HG03575 (cell line): ENCODE measurements around the gene GALNT15.

Source experiments
- ATAC-seq: cut with Tn5 transposase; IDR thresholded peaks from one replicate; pipeline ENCODE4 v1.9.1; 2021; ENCODE audit not compliant: unreplicated experiment, insufficient number of reproducible peaks, low FRiP score; ENCODE audit errors: extremely low read depth

GALNT15 gene

DNA sequence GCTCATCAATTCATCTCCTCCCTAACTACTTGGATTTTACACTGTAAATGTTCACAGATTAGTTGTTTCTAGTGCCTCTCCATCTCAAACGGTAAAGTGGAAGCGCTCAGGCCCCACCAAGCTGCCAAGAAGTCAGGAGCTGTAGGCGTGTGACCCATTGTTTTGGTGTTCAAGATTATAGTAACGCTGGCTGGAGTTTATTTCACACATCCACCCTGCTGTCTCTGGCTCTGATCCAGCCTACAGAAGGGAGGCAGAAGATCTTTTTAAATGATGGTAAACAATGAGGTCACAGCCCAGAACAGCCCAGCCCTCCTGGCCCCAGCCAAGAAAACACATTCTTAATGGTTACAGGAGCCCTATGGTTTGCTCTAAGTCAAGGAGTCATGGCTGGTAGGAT, 25.7 kb upstream of the GALNT15 start:
- ATAC-seq, result no peak

DNA sequence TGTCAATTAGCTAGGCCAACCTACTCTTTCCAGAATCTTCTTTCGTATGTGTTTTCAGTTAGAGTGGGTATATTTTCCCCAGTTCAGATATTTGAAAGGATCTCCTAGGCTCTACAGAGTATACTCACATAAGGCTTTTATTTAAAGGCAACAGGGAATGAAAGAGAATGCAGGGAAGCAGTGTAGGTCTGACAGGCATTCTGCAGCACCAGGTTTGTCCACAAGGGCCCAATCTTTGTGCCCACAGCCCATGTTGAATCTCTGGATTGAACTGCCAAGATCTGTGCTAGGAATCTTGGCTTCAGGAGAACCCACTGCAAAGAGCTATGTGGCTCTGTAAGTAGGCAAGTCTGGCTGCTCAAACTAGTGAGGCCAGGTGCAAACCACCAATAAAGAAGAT, 24.2 kb upstream of the GALNT15 start:
- ATAC-seq, result no peak

DNA sequence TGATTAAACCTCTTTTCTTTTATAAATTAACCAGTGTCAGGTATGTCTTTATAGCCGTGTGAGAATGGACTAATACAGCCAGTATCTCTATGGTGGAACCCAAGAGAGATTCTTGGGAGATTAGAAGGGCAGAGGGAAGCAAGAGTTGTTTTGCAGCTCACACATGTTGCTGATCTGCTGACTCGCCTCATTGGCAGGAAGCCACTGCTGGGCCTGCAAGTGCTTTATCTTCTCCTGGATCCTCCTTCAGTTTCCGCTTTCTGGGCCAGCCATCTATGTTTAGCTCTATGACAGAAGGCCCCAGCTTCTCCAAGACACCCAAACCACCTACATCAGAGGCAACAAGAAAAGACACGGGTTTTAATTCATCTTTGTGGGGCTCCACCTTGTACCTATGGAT, 23.4 kb upstream of the GALNT15 start:
- no peak for ATAC-seq

DNA sequence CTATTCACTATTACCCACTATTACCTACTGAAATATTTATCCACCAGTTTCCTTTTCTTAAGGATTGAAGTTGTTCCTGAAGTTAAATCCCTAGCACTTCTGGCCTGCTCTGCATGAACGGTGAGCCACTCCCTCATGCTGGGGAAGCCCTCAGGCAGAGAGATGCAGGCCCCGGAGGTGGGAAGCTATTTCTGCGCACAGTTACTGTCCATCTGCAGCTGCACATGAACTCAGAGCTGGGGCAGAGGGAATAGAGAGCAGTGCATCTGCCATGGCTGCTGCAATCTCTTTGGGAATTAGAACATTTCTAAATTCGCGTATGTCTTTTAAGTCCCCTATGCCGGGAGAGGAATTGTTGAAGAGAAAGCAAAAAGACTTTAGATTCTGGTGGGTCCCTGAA, 6.3 kb upstream of the GALNT15 start:
- ATAC-seq, result no peak

DNA sequence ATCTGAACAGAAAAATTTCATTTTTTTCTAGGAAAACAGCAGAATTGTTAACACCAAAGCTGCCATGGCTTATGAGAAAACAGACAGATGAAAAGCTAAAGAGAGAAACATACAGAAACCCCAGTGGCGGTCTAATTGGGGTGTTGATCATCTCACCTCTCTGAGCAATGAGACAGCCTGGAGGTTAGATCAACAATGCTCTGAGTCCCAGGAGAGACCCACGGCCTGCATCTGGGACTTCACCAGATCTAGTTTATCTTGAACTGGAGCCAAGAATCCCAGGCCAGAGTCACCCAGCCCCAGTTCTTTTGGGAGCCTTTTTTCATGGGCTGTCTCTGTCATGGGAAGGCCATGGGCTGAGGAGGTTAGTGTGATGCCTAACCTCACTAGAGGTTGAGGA, 3.5 kb upstream of the GALNT15 start:
- ATAC-seq, result no peak

DNA sequence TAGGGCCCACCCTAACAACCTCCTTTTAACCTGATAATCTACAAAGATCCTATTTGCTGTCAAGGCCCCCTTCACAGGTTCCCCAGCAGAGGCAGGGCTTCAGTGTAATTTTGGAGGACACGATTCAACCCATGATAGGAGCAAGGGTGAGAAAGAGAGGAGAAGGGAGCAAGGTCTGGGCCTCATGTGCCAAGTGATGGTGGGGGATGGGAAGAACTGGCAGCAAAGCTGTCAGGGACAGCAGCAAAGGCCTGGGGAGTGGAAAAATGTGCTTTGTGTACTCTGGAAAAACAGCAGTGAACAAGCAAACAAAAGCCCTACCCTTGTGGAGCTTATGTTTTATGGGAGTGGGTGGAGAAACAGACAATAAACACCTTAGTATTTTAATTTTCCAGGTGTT, 2.7 kb upstream of the GALNT15 start:
- ATAC-seq, result no peak

DNA sequence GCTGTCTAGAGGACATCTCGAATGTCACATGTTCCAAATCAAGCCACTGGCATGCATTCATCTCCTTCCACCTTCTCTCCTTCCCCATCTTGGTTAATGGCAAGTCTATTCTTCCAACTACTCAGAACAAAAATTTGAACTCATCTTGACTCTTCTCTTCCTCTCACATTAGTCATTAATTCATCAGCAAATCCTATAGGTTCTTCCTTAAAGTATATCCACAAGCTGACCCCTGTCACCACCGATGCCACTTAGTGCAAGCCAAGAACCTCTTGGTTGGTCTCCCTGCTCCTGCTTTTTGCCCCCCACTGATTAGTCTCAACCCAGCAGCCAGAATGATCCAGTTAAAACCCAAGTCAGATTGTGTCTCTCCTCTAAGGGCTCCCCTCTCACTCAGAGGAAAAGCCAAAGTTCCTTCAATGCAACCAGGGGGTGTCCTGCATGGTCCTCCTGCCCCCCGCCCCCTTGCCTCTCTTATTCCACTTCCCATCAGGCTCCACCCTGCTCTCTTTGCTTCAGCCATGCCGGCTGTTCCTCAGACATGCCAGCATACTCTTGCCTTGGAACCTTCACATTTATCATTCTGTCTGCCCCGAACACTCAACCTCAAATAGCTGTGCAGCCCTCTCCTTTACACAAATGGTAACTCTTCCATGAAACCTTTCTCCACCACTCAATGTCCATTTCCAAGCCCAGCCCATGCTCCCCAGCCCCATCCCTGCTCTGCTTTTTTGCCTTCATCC, 1.0 kb upstream of the GALNT15 start:
- ATAC-seq, result no peak

DNA sequence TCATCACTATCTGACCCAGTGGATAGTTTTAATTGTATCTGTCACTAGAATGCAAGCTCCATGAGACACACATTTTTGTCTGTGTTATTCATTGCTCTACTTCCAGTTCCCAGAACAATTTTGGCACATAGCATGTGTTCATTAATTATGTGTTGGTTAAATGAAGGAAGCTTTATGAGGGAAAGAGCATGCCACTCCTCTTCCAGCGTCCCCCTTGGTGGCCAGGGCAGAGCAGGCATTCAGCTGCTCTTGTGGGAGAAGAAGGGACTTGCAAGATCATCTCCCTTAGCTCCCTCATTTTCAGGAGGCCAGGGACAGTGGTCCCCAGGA, 489 bp upstream of the GALNT15 start:
- ATAC-seq, result no peak

DNA sequence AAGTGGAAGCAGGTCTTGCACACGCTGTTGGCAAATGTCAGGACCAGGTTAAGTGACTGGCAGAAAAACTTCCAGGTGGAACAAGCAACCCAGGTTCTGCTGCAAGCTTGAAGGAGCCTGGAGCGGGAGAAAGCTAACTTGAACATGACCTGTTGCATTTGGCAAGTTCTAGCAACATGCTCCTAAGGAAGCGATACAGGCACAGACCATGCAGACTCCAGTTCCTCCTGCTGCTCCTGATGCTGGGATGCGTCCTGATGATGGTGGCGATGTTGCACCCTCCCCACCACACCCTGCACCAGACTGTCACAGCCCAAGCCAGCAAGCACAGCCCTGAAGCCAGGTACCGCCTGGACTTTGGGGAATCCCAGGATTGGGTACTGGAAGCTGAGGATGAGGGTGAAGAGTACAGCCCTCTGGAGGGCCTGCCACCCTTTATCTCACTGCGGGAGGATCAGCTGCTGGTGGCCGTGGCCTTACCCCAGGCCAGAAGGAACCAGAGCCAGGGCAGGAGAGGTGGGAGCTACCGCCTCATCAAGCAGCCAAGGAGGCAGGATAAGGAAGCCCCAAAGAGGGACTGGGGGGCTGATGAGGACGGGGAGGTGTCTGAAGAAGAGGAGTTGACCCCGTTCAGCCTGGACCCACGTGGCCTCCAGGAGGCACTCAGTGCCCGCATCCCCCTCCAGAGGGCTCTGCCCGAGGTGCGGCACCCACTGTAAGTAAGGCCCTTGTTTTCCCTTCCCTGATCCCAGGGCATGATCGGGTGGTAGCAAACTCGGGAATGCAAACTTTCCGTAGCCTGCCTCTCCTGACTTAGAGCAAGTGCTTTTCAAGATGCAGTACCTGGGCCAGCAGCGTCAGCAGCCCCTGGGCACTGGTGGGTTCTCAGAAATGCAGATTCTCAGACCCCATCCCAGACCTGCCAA, 759 bp downstream of the GALNT15 start:
- no peak for ATAC-seq

DNA sequence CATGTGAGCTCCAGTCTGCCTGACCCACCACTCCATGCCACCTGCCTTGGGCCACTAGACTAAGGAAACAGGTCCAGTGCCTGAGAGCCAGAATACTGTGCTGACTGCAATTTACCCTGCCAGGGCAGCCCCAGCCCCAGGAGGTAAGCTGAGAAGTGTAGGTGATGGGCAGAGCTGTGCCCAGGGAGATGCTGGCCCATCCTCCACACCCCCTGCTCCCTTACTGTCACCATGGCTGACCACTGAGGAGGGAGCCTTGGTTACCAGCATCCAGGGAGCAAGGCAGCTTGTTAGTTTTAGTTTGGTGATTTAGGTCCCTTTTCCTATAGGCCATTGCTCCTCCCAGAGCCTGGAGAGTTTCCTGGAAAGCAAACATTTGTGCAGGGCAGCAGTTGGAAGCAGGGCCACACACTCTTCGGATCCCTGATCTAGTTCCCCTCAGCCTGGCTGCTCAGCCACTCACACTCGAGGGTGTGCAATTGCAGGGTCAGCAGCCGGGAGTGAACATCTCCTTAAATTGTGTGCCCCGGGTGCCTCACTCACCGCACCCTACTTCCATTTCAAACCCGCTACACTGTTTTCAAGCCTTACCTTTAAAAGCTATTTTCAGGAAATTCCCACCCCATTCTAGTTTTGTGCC, 2.0 kb downstream of the GALNT15 start:
- no peak for ATAC-seq

DNA sequence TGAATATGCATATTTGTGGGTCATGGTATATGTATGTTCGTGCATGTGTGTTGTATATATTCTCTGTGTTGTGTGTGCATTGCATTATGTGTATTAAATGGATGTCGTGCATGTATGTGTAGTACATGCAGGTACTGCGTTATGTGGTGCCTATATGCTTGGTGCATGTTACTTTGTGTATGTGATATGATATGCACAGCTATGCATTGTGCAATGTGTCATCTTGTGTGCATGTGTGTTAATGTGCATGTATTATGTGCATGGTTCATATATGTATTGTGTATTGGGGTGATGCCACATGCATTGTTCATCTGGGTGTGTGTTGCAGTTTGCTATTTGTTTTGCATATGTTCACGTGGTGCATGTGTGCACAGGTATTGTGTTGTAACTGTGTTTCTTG, 2.9 kb downstream of the GALNT15 start:
- ATAC-seq, result no peak

DNA sequence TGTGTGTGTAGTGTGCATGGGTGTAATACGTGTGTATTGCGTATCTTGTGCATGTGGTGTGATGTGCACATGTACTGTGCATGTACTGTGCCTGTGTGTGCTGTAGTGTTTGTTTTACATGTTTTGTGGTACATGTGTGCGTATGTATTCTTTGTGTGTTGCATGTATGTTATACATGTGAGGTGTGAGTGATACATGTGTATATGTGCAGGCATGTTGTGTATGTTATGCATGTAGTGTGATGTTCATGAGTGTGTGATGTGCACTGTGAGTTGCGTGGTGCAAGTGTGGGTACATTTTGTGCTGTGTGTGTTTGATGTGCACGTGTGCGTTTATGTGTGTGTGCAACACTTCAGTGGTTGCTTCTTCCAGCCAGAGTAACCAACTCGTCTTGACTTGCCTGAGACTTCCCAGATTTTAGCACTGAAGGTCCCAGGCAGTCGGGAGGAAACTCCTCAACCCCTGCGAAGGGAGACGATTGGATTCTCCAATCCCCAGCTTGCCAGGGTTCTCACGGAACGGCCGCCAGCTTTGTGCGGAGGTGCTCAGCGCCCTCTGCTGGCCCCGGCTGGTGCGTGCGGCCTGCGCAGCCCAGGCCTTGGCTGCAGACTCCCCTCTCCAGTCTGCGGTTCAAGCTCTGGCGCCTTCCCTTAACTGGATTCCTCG, 3.6 kb downstream of the GALNT15 start:
- no peak for ATAC-seq

DNA sequence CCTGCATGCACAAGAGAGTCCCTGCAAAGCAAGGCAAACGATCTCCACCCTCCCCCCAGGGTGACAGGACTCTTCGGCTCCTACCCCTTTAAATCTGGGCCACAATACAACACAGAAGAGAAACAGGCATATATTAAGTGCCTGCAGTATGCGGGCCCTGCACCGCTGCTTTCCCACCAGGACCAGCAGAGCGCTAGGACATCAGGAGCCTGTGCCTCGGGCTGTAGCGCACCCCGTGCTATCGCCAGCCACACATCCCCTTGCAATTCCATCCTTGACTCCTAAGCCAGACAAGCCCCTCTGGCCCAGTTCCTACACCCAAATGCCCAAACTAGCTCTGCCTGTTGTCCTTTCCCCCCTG, 4.1 kb downstream of the GALNT15 start:
- ATAC-seq, result no peak

DNA sequence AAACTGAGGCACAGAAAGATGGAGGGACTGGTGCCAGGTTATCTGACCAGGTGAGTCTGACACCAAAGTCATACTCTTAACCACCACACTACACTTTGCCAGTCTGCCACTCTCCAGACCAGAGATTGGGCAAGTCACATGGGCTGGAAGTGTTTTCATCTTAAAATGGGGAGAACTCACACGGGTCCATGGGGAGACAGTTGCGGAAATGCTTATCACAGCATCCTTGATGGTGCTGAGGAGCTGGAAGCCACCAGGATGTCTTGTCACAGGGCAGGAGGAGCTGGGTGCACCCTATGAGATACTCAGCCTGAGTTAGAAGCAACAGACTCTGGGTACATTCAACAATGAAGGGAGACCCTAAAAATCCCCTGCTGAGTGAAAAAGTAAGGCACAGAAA, 4.8 kb downstream of the GALNT15 start:
- ATAC-seq, result no peak

DNA sequence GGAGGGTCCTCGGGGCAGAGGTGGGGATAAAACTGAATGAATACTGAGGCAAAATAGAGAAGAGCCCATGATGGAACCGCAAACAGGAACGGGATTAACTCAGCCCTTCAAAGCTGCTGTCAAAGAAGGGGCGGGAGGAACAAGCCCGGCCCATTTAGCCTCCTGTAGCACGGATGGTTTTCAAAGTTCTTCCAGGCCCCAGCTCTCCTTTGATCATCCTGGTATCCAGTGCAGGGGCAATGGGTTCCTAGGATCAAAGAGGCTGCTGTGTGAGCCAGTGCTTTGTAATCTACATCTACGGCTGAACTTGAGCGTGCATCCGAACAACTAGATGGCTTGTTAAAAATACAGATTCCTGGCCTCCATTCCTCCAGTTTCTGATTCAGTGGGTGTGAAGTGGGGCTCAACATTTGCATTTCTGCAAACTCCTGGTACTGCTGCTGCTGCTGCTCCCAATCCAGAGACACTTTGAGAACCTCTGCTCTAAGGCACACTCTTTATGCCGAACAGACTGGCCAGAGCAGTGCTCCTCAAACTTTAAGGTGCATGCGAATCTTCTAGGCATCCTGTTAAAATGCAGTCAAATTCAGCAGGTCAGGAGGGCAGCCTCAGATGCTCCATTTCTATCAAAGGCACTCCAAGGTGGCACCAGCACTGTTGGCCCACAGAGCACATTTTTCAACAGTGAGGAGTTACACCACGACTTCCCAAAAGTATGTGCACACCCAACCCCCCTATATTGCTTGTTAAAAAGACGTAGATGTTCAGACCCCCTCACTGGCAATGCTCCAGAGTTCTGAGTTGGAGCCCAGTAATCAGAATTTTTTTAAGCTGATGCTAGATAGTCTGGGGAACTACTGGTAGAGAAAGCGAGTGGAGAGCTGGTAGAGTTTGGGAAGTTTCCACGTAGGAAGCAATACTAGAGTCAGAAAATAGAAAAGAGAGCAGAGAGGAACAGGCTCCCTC, 5.6 kb downstream of the GALNT15 start:
- ATAC-seq, result no peak

DNA sequence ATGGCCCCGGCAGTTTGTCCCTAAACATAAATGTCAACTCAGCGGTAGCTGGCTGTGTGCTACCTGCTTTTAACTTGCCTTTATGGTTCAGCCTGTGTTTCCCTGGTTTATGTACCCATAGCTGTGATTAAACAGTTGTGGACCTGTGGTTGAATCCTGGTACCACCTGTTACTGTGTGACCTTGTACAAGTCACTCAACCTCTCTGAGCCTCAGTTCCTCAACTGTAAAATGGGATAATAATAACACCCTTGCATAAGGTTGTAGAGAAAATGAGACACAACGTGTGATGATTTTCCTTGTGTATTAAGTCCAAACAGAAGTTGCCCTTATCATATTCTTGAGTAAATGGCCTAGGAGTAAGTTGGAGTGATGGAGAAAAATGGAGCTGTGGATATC, 6.3 kb downstream of the GALNT15 start:
- no peak for ATAC-seq

DNA sequence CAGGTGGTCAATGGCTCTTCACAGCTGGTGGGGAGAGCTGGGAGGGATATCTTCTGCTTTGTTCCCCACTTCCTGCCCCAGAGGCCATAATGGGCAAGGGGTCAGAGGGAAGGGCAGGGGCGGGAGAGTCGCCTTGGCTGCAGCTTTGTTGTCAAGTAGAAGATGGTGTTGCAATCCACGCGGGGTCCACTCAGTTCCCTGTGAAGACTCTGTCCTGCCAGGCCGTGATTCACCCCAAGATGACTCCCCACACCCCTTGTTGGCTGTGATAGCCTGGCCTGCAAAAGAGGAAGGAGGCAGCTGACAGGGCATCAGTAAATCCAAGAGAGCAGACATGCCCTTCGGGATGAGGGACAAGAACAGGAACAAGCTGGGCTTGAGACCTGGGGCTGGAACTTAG, 6.9 kb downstream of the GALNT15 start:
- ATAC-seq, result no peak

DNA sequence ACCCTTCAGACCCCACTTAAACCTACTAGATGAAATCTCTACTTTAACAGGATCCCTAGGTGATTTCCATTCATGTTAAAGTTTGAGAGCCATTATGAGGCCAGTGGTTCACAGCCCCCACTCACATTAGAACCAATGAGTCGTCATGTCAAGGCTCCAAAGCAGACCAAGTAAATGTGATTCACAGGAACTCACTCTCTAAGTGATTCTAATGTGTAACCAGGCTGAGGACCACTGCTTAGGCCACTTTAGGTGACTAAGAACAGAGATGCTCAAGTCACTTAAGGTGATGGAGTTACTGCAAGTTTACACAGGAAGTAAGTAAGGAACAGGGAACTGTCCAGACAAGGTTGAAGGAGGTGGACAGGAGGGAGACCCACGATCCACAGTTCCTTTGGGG, 7.7 kb downstream of the GALNT15 start:
- no peak for ATAC-seq

DNA sequence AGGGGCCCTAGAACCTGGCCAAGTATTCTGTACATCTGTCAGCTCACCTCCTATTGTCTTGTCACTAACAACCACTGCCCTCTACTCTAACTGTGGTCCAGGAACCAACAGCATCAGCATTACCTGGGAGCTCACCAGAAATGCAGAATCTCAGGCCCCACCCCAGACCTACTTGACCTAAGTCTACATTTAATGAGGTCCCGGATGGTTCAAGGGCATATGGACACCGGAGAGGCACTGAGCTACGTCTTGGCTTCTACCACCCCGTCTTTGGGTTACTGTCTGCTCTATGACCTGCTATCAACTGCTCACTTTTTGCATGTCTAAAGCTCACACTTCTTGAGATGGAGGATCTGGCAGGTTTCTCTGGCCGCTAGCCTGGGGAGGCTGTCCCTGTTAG, 8.1 kb downstream of the GALNT15 start:
- ATAC-seq, result no peak
